NCI-H460 (cell line): ENCODE results near the gene KMT2C. TPM values are rescaled to one million over a fixed set of nuclear protein-coding genes. Genes with fewer than 3 reads are reported as not detected.
A peak's percentile ranks its signal among the peaks of the same experiment; 100 is the strongest.
"Not testable (repeated sequence)": the region's sequence is repeated elsewhere in the genome, so short reads cannot be mapped to it uniquely, and the experiment has no call there.

ENCODE experiments used
- DNase-seq: peaks from one replicate; pipeline ENCODE4 v3.0.0-alpha.2; 2016; ENCODE audit warnings: low read depth; ENCODE audit errors: extremely low read depth
- total RNA-seq: library from RNA; depleted of rRNA; stranded (reverse); fragments of >200 nt; shearing (Covaris generic); gene quantifications from 2 replicates; pipeline ENCODE4 v1.2.3, GENCODE V29; 2014

Gene KMT2C
- total RNA-seq, 1 experiment from 2014 or later = 18.6 TPM

- no peak for DNase-seq
Observed at GRCh38 chr7:152406491-152406890, 29.3 kb downstream of the KMT2C start.

DNA sequence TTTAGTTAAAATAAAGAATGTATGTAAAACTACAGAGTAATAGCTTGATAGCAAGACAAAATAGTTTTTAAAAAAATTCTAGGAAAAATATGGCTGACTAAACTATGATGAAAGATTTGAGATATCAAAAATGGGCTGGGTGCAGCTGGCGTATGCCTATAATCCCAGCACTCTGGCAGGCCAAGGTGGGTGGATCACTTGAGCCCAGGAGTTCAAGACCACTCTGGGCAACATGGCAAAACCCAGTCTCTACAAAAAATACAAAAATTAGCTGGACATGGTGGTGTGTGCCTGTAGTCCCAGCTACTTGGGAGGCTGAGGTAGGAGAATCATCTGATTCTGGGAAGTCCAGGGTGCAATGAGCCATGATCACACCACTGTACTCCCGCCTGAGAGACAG, 29.8 kb downstream of the KMT2C start:
- not testable (repeated sequence) for DNase-seq

DNA sequence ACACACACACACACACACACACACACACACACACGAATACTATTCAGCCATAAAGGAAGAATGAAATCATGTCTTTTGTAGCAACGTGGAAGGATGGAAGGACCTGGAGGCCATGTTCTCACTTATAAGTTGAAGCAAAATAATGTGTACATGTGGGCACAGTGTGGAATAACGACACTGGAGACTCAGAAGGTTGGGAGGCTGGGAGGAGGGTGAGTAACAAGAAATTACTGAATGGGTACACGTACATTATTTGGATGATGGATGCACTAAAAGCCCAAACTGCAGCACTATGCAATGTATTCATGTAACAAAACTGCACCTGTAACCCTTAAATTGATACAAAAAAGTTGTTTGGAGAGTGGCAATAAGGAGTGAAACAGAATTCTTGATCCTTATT, 32.1 kb downstream of the KMT2C start:
- no peak for DNase-seq

DNA sequence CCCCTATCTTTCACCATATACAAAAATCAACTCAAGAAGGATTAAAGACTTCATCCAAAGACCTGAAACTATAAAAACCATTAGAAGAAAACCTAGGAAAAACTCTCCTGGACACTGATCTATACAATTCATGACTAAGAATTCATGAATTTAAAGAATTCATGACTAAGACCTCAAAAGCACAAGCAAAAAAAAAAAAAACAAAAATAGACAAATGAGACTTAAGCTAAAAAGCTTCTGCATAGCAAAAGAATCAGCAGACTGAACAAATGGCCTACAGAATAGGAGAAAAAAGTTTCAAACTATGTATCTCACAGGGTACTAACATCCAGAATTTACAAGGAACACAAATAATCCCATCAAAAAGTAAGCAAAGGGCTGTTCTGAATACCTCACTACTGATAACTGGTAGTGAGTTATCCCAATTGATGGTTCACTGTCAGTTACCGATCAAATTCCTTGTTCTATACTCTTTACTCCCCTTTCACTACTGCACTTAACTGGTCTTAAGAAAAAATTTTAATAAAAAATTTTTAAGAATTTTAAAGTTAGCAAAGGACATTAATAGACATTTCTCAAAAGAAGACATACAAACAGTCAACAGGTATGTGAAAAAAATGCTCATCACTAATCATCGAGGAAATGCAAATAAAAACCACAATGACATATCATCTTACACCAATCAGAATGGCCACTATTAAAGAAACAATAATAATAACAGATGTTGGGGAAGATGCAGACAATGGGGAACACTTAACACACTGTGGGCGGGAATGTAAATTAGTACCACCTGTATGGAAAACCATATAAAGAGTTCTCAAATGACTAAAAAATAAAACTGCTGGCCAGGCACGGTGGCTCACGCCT, 33.2 kb downstream of the KMT2C start:
- DNase-seq = no peak

GRCh38 chr7:152399344-152399743, 36.5 kb downstream of the KMT2C start:
- DNase-seq = no peak

DNA sequence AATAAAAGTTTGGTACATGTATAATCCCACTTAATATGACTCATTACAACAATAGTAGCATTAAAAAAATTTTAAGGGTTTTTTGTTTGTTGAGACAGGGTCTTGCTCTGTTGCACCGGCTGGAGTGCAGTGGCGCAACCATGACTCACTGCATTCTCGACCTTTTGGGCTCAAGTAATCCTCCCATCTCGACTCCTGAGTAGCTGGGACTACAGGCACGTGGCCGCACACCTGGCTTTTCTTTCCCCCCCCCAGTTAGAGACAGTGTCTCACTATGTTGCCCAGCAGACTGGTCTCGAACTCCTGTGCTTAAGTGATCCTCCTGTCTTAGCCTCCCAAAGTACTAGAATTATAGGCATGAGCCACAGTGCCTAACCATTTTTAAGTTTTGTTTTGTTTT, 40.7 kb downstream of the KMT2C start:
- DNase-seq = no peak

DNA sequence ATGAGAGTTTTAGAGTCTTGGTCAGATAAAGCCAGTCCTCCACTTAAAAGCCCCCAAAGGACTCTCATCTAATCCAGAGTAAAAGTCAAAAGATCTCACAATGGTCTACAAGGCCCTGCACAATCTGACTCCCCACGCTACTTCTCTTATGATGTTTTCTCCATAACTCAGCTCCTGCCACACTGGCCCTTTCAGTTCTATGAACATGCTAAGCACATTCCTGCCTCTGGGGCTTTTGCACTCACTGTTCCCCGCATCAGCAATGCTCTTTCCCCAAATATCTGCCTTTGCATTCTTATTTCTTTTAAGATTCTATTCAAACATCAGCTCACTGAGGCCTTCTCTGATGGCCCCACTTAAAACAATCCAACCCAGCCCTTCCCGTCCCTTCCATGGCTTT, 41.6 kb downstream of the KMT2C start:
- DNase-seq = peak; percentile 44

GRCh38 chr7:152392254-152392653, 43.5 kb downstream of the KMT2C start:
- DNase-seq = no peak

- DNase-seq = not testable (repeated sequence)
Observed at GRCh38 chr7:152386136-152386764, 49.6 kb downstream of the KMT2C start.

DNA sequence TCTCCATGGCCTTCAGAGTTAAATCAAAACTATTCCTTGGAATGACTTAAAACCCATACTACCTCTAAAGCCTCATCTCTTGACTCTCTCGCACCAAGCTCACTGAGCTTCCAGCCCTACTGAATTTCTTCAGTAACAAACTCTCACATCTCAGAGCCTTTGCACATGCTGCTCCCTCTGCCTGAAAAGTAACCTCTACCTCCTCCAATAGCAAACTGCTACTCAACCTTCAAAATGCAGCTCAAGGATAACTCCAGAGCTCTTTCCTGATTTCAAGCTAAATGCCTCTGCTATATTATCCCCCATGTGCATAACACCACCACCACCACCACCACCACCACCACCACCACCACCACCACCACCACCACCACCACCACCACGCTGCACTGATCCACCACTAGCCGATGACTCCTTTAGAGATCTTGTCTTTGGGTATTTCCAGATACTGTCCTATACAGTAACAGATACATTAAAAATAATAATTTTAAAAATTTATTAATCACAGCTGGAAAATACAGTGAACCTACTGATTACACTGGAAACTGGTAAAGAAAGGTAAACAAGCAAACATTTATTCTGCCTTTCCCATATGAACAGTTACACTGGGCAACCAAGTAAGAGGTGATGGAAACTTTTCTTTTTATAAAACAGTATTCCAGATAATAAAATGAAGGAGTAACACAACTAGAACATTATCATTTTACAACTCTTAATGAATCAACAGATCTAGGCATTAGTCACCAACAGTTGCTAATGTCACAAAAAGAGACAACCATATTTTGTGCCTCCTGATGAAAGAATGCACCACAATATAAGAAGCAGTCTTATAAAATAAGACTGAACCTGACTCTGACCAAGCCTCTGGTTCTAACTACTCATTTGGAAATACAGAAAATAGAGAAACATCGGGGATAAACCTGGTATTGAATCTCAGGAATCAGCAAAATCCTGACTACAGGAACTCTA, 51.3 kb downstream of the KMT2C start:
- DNase-seq = not testable (repeated sequence)

DNA sequence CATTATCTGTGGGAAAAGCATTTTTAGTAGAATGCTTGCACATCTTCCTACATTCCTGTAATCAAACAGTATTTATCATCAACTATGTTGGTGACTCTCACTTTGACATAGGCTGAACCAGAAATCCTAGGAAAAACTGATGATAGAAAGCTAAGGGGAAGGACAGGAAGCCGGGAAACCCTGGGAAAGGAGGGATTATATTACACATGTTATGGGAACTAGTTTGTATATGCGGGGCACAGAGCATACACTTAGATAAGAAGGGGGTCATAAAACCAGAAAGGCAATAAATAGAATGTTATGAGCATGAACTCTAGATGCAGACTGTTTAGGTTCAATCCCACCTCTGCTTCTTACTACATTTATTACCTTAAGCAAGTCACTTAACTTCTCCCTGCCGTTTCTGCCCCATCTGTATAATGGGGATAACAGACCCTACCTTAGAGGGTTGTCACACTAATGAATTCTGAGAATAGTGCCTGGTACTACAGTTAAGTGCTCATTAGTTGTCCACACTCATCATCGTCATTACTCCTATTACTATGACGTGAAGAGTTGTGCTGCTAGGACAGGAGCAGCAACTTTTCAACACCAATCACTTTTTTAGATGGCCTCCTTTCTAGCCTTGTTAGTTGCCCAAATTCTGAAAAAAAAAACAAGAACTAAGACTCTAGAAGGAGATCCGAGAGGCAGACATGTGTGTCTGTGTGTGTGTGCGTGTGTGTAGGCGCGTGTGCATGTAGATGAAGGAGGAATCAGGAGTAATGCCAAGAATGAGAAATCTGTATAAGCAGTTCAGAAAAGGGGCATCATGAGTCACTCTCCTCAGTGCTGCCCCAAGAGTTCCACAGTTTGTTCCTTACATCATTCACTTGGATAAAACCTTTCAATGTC, 52.2 kb downstream of the KMT2C start:
- no peak for DNase-seq

GRCh38 chr7:152382244-152382643, 53.6 kb downstream of the KMT2C start:
- DNase-seq = no peak

- not testable (repeated sequence) for DNase-seq
Observed at GRCh38 chr7:152380931-152381578, 54.7 kb downstream of the KMT2C start.

DNA sequence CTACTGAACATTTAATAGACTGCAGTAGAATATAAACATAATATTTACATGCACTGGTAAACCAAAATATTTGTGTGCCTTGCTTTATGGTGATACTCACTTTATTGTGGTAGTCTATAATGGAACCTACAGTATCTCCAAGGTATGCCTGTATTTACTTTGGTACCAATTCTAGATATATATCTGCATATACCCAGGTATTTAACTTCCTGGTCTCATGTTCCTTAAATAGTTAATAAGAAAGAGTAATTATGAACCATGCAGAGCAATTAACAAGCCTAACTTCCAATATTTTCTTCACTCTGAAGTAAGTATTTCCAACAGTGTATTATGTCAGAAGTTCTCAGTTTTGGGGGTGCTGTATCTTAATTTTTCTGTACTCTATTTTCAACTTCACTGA, 57.3 kb downstream of the KMT2C start:
- not testable (repeated sequence) for DNase-seq

DNA sequence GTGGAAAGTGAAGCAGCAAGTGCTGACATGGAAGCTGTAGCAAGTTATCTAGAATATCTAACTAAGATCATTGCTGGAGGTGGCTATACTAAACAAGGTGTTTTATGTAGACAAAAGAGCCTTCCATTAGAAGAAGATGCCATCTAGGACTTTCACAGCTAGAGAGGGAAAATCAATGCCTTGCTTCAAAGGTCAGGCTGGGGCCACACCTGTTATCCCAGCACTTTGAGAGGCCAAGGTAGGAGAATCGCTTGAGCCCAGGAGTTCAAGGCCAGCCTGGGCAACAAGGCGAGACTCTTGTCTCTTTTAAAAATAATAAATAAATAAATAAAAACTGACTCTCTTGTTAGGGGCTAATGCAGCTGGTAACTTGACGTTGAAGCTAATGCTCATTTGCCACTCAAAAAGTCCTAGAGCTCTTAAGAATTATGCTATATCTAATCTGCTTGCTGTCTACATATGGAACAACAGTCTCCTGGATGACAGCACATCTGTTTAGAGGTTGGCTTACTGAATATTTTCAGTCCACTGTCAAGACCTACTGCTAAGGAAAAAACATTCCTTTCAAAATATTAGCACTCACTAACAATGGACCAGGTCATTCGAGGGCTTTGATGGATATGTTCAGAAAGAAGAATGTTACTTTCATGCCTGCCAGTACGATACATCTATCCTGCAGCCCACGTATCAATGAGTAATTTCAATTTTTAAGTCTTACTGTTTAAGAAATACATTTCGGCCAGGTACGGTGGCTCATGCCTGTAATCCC, 58.9 kb downstream of the KMT2C start:
- DNase-seq = not testable (repeated sequence)

GRCh38 chr7:152370297-152370696, 65.5 kb downstream of the KMT2C start:
- no peak for DNase-seq

- DNase-seq = no peak
Observed at GRCh38 chr7:152369518-152369917, 66.3 kb downstream of the KMT2C start.

DNA sequence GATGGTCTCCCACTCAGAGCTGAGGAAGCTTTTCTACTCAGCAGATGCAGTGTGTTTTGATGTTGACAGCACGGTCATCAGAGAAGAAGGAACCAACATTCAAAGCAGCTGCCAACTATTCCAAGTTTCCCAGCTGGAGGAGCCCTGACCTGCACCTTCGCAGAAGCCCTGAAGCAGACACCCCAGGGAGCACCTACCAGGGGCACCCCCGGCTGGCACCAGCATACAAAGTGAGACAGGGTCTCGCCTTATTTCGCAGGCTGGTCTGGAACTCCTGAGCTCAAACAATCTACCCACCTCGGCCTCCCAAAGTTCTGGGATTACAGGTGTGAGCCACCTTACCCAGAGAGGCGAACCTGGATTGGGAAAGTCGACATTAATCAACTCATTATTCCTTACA, 68.6 kb downstream of the KMT2C start:
- no peak for DNase-seq

GRCh38 chr7:152366662-152367061, 69.1 kb downstream of the KMT2C start:
- no peak for DNase-seq
